Astrocyte (in vitro differentiated cells and primary cell): ENCODE measurements around the gene C19orf47. TPM values are rescaled to one million over a fixed set of nuclear protein-coding genes. Genes with fewer than 3 reads are reported as not detected.

Experiments
- DNase-seq: peaks from one replicate; pipeline ENCODE4 v3.0.0-alpha.2; 2010; ENCODE audit warnings: low read depth
- FAIRE-seq: peaks from 2 replicates; lab custom pipeline; 2011; peaks lifted over from hg19 to GRCh38; lab: Jason Lieb, UNC
- H2AFZ ChIP-seq: 2 replicates; pipeline ENCODE4 v1.6.0; 2012; ENCODE audit warnings: low read depth, low read length, inconsistent platforms
- H3K27ac ChIP-seq: 2 replicates; pipeline ENCODE4 v1.5.1; 2011; ENCODE audit warnings: low read depth, low read length, inconsistent platforms
- H3K27me3 ChIP-seq: 2 replicates; pipeline ENCODE4 v1.6.0; 2011; ENCODE audit warnings: low read length, inconsistent platforms; ENCODE audit not compliant: insufficient read depth
- H3K36me3 ChIP-seq: 2 replicates; pipeline ENCODE4 v1.5.1; 2011; ENCODE audit warnings: low read length, inconsistent platforms; ENCODE audit not compliant: insufficient read depth
- H3K4me1 ChIP-seq: 2 replicates; pipeline ENCODE4 v1.5.1; 2011; ENCODE audit warnings: low read length, inconsistent platforms; ENCODE audit not compliant: insufficient read depth
- H3K4me2 ChIP-seq: 2 replicates; pipeline ENCODE4 v1.6.0; 2012; ENCODE audit warnings: low read length, inconsistent platforms
- H3K4me3 ChIP-seq: 2 replicates; pipeline ENCODE4 v1.5.1; 2011; ENCODE audit warnings: low read depth, mild to moderate bottlenecking, low read length, inconsistent platforms; ENCODE audit not compliant: insufficient read depth
- H3K79me2 ChIP-seq: 2 replicates; pipeline ENCODE4 v1.6.0; 2012; ENCODE audit warnings: mild to moderate bottlenecking, low read length, inconsistent platforms; ENCODE audit not compliant: insufficient read depth
- H3K9ac ChIP-seq: 2 replicates; pipeline ENCODE4 v1.6.0; 2012; ENCODE audit warnings: mild to moderate bottlenecking, low read length, inconsistent platforms
- H3K9me3 ChIP-seq: 2 replicates; pipeline ENCODE4 v1.5.1; 2012; ENCODE audit warnings: low read depth, mild to moderate bottlenecking, low read length, inconsistent platforms; ENCODE audit not compliant: insufficient read depth
- H4K20me1 ChIP-seq: 2 replicates; pipeline ENCODE4 v1.6.0; 2012; ENCODE audit warnings: low read length, inconsistent platforms; ENCODE audit not compliant: insufficient read depth
- H3K27ac Mint-ChIP-seq: one replicate; pipeline ENCODE4 v1.8.0; 2021; ENCODE audit warnings: mild to moderate bottlenecking, mixed read lengths; ENCODE audit not compliant: unreplicated experiment
- H3K27me3 Mint-ChIP-seq: one replicate; pipeline ENCODE4 v1.8.0; 2021; ENCODE audit warnings: low read depth, mixed read lengths; ENCODE audit not compliant: unreplicated experiment
- H3K36me3 Mint-ChIP-seq: one replicate; pipeline ENCODE4 v1.8.0; 2021; ENCODE audit warnings: low read depth, mixed read lengths; ENCODE audit not compliant: unreplicated experiment
- H3K4me1 Mint-ChIP-seq: one replicate; pipeline ENCODE4 v1.8.0; 2021; ENCODE audit warnings: low read depth, mixed read lengths; ENCODE audit not compliant: unreplicated experiment
- H3K4me3 Mint-ChIP-seq: one replicate; pipeline ENCODE4 v1.8.0; 2021; ENCODE audit warnings: mild to moderate bottlenecking, moderate library complexity, mixed read lengths; ENCODE audit not compliant: unreplicated experiment
- H3K9me3 Mint-ChIP-seq: one replicate; pipeline ENCODE4 v1.8.0; 2021; ENCODE audit warnings: mild to moderate bottlenecking, mixed read lengths; ENCODE audit not compliant: unreplicated experiment
- CTCF ChIP-seq: IDR thresholded peaks from 2 replicates; pipeline ENCODE4 v1.5.1; 2011; ENCODE audit warnings: low read depth, mild to moderate bottlenecking, inconsistent platforms, low read length, moderate library complexity; ENCODE audit not compliant: insufficient read depth
- EZH2 ChIP-seq: IDR thresholded peaks from 2 replicates; pipeline ENCODE4 v1.6.1; 2012; ENCODE audit warnings: mild to moderate bottlenecking, low read length, inconsistent platforms; ENCODE audit not compliant: insufficient read depth
- total RNA-seq: library from RNA; stranded (reverse); gene quantifications from 2 replicates; pipeline ENCODE4 v1.2.1, GENCODE V29; 2021

The C19orf47 gene
- total RNA-seq, 1 donor from 2014 or later = 20.6 TPM

DNA sequence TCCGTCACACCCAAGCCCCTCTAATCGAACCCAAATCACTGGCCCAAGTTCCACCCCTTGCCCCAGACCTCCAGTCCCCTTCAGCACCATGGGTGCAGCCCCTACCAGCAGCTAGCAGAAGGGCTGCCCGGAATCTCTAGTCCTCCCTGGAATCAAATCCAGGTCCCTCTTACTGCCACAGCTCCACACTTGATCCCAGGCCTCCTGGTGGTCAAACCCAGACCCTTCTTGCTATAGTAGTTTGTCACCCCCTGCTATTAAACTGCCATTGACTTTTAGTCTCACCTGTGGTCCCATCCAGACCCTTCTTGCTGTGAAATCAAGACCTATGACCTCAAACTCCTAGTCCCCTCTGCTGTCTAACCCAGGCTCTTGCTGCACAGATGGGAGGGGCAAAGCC lies 33.1 kb upstream of the C19orf47 start:
- Histone ChIP-seq H3K4me1 (no peaks in the 10 kb centered on the region), H3K9ac (no peak overlapping the region), H4K20me1 (no peaks in the 10 kb centered on the region), H3K79me2 (no peaks in the 10 kb centered on the region), H3K27me3 (no peaks in the 10 kb centered on the region), H3K9me3 (no peaks in the 10 kb centered on the region), H3K4me2 (no peak overlapping the region), H3K36me3 (no peaks in the 10 kb centered on the region), H2AFZ (no peak overlapping the region), H3K27ac (no peak overlapping the region), H3K4me3 (no peak overlapping the region)
- Mint-ChIP-seq H3K4me3 (no peak overlapping the region), H3K36me3 (peaks cover 15% of the 10 kb centered on the region), H3K27ac (no peak overlapping the region), H3K4me1 (no peaks in the 10 kb centered on the region), H3K9me3 (no peaks in the 10 kb centered on the region), H3K27me3 (peaks cover 5% of the 10 kb centered on the region)
- no peak for DNase-seq
- TF ChIP-seq EZH2 = no peak
- no peak for TF ChIP-seq CTCF
- no peak for FAIRE-seq

- no peaks in the 10 kb centered on the region for H3K4me1 Mint-ChIP-seq
- Histone ChIP-seq H4K20me1 (no peaks in the 10 kb centered on the region), H3K36me3 (no peaks in the 10 kb centered on the region), H3K4me1 (no peaks in the 10 kb centered on the region), H3K4me3 (no peak overlapping the region), H2AFZ (no peak overlapping the region), H3K4me2 (no peak overlapping the region), H3K79me2 (no peaks in the 10 kb centered on the region), H3K9ac (no peak overlapping the region), H3K27ac (no peak overlapping the region), H3K9me3 (no peaks in the 10 kb centered on the region), H3K27me3 (no peaks in the 10 kb centered on the region)
- TF ChIP-seq CTCF (no peak), EZH2 (no peak)
- H3K27ac Mint-ChIP-seq = no peak overlapping the region
- H3K9me3 Mint-ChIP-seq = no peaks in the 10 kb centered on the region
- peaks cover 18% of the 10 kb centered on the region for H3K36me3 Mint-ChIP-seq
- DNase-seq (no peak), FAIRE-seq (no peak)
- H3K27me3 Mint-ChIP-seq = peaks cover 5% of the 10 kb centered on the region
- no peak overlapping the region for H3K4me3 Mint-ChIP-seq
Observed at GRCh38 chr19:40380199-40381037, 32.2 kb upstream of the C19orf47 start.
